ENCODE results near the gene TMEM132C. TPM values are rescaled to one million over a fixed set of nuclear protein-coding genes. Genes with fewer than 3 reads are reported as not detected.

Gene TMEM132C
- total and polyA plus RNA-seq, 2 of the 4 experiments (the other 2 are of a cell fraction), result not detected

DNA sequence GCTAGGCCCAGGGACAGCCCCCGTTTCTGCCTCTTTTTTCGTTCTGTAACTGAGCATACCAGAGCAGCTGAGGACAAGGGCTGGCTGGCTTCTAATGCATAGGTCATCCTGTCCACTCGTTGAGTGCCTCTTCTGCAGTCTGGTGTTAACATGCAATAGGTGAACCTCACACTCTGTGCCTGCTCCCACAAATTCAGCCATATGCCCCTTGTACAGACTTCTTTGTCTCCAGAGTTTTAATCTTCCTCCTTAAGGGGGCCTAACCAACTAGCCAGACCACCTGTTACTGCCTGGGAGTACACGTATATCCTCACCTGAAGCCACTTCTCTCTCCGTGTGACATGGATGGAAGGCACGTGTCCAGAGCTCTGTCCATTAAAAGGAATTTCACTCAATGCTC lies 445.7 kb downstream of the TMEM132C start:
- H4K91ac ChIP-seq (ENCODE audit: insufficient read depth, low read depth, low read length), result no peak overlapping the region
- no peak overlapping the region for H2AK5ac ChIP-seq (ENCODE audit: low read depth, low read length)
- ChIA-PET CTCF (no interaction called here), POLR2A (ENCODE audit: unreplicated experiment) (no interaction called here)
- no peaks in the 10 kb centered on the region for H3K36me3 ChIP-seq (ENCODE audit: control insufficient read depth, insufficient read depth, low read length)
- H3K27me3 ChIP-seq (ENCODE audit: control insufficient read depth, insufficient read depth, low read length), result no peaks in the 10 kb centered on the region
- H3K27ac ChIP-seq (ENCODE audit: insufficient read depth, low read length), result no peak overlapping the region
- no peak overlapping the region for H2BK20ac ChIP-seq (ENCODE audit: low read depth, low read length)
- DNase-seq (no peak), ATAC-seq (ENCODE audit: low read depth) (no peak)
- H3K23ac ChIP-seq (ENCODE audit: low read depth, low read length), result no peak overlapping the region
- no peak overlapping the region for H3K56ac ChIP-seq (ENCODE audit: extremely low read depth, insufficient read depth, low read length)
- H4K20me1 ChIP-seq (ENCODE audit: insufficient read depth, low read length), result no peaks in the 10 kb centered on the region
- dilution Hi-C loops (cut with HindIII; ENCODE audit: low sequenced_read_pairs, unreplicated experiment), result no loop called here
- BruUV-seq (replicated peaks), result no TSS peak
- H2BK120ac ChIP-seq (ENCODE audit: low read depth, low read length), result no peak overlapping the region
- H4K8ac ChIP-seq (ENCODE audit: low read depth in 2 of 2, low read length in 2 of 2), result no peak overlapping the region
- no peaks in the 10 kb centered on the region for H3K4me1 ChIP-seq (ENCODE audit: control insufficient read depth, insufficient read depth, low read length)
- no peak overlapping the region for H2AK9ac ChIP-seq (replicated peaks; ENCODE audit: low read depth, low read length, poor library complexity)
- no peak overlapping the region for H3K9ac ChIP-seq (ENCODE audit: low read depth, low read length)
- H3K4me3 ChIP-seq (ENCODE audit: insufficient read depth, low read depth, low read length), result no peak overlapping the region
- H2BK5ac ChIP-seq (ENCODE audit: low read depth, low read length, poor library complexity, severe bottlenecking), result no peak overlapping the region
- H3K4me2 ChIP-seq (ENCODE audit: low read depth, low read length), result no peak overlapping the region
- no peak overlapping the region for H2BK15ac ChIP-seq (ENCODE audit: low read depth, low read length)
- H3K14ac ChIP-seq (replicated peaks; ENCODE audit: low read depth, low read length), result no peak overlapping the region
- H3K18ac ChIP-seq (ENCODE audit: low read depth, low read length), result no peak overlapping the region
- WGBS, 2 experiments (ENCODE audit: extremely low coverage in 2 of 2, insufficient read length in 1 of 2), result no CpG with 5 or more reads among the region's 6 CpGs
- H3K9me3 ChIP-seq (ENCODE audit: control insufficient read depth, insufficient read depth, low read length), result peaks cover 44% of the 10 kb centered on the region
- no peak overlapping the region for H4K5ac ChIP-seq (ENCODE audit: low read depth, low read length)
- TF ChIP-seq, protein P1, sequence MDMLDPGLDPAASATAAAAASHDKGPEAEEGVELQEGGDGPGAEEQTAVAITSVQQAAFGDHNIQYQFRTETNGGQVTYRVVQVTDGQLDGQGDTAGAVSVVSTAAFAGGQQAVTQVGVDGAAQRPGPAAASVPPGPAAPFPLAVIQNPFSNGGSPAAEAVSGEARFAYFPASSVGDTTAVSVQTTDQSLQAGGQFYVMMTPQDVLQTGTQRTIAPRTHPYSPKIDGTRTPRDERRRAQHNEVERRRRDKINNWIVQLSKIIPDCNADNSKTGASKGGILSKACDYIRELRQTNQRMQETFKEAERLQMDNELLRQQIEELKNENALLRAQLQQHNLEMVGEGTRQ (IDR thresholded peaks at IDR 0.05; ENCODE audit: low read depth, low read length), result no peak
- TF ChIP-seq RAD21 (IDR thresholded peaks at IDR 0.05; ENCODE audit: low read length) (no peak), MAZ (IDR thresholded peaks at IDR 0.05; ENCODE audit: borderline replicate concordance, low read depth, low read length) (no peak), CEBPB (IDR thresholded peaks at IDR 0.05; ENCODE audit: low read depth, low read length) (no peak), POLR2A (IDR thresholded peaks at IDR 0.05; ENCODE audit: low read depth, low read length) (no peak), BHLHE40 (IDR thresholded peaks at IDR 0.05; ENCODE audit: low read depth, low read length) (no peak), FOS (IDR thresholded peaks at IDR 0.05; ENCODE audit: low read depth, low read length) (no peak), NFE2L2 (IDR thresholded peaks at IDR 0.05; ENCODE audit: low read depth, low read length) (no peak), CHD1 (IDR thresholded peaks at IDR 0.05; ENCODE audit: low read depth, low read length) (no peak), MXI1 (IDR thresholded peaks at IDR 0.05; ENCODE audit: borderline replicate concordance, low read depth, low read length) (no peak), RFX5 (IDR thresholded peaks at IDR 0.05; ENCODE audit: low read depth, low read length) (no peak), MAFK (IDR thresholded peaks at IDR 0.05; ENCODE audit: low read depth, low read length) (no peak), RCOR1 (IDR thresholded peaks at IDR 0.05; ENCODE audit: insufficient replicate concordance, low read length) (no peak), SMC3 (IDR thresholded peaks at IDR 0.05; ENCODE audit: low read depth, low read length) (no peak)
- TF ChIP-seq, protein P2, sequence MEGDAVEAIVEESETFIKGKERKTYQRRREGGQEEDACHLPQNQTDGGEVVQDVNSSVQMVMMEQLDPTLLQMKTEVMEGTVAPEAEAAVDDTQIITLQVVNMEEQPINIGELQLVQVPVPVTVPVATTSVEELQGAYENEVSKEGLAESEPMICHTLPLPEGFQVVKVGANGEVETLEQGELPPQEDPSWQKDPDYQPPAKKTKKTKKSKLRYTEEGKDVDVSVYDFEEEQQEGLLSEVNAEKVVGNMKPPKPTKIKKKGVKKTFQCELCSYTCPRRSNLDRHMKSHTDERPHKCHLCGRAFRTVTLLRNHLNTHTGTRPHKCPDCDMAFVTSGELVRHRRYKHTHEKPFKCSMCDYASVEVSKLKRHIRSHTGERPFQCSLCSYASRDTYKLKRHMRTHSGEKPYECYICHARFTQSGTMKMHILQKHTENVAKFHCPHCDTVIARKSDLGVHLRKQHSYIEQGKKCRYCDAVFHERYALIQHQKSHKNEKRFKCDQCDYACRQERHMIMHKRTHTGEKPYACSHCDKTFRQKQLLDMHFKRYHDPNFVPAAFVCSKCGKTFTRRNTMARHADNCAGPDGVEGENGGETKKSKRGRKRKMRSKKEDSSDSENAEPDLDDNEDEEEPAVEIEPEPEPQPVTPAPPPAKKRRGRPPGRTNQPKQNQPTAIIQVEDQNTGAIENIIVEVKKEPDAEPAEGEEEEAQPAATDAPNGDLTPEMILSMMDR (conservative IDR thresholded peaks at IDR 0.05; ENCODE audit: low read depth, low read length), result no peak
- TF ChIP-seq, protein P3, sequence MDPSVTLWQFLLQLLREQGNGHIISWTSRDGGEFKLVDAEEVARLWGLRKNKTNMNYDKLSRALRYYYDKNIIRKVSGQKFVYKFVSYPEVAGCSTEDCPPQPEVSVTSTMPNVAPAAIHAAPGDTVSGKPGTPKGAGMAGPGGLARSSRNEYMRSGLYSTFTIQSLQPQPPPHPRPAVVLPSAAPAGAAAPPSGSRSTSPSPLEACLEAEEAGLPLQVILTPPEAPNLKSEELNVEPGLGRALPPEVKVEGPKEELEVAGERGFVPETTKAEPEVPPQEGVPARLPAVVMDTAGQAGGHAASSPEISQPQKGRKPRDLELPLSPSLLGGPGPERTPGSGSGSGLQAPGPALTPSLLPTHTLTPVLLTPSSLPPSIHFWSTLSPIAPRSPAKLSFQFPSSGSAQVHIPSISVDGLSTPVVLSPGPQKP (IDR thresholded peaks at IDR 0.05; ENCODE audit: borderline replicate concordance, low read depth, low read length), result no peak
- no peaks in the 10 kb centered on the region for H3K79me1 ChIP-seq (ENCODE audit: low read depth in 1 of 2, low read length in 2 of 2)
- H3K9me1 ChIP-seq (ENCODE audit: insufficient read depth, low read length), result no peaks in the 10 kb centered on the region
- intact Hi-C loops (cut with micrococcal nuclease), result no loop called here
- H2AFZ ChIP-seq (replicated peaks; ENCODE audit: low read length, poor library complexity), result no peak overlapping the region
- H3K4ac ChIP-seq (ENCODE audit: low read depth, low read length), result no peak overlapping the region
- in situ Hi-C loops (cut with MboI; ENCODE audit: low sequenced_read_pairs), result no loop called here

Measured in IMR-90 (cell line).